ENCODE results near the gene LRRC2. TPM values are rescaled to one million over a fixed set of nuclear protein-coding genes. Genes with fewer than 3 reads are reported as not detected.

The LRRC2 gene
- total and polyA plus RNA-seq, 9 of the 15 experiments (the other 6 are each of a cell fraction or from before 2014, with no cell fraction given) = 0.01 to 0.04 (median 0.03) TPM; not detected in 5

DNA sequence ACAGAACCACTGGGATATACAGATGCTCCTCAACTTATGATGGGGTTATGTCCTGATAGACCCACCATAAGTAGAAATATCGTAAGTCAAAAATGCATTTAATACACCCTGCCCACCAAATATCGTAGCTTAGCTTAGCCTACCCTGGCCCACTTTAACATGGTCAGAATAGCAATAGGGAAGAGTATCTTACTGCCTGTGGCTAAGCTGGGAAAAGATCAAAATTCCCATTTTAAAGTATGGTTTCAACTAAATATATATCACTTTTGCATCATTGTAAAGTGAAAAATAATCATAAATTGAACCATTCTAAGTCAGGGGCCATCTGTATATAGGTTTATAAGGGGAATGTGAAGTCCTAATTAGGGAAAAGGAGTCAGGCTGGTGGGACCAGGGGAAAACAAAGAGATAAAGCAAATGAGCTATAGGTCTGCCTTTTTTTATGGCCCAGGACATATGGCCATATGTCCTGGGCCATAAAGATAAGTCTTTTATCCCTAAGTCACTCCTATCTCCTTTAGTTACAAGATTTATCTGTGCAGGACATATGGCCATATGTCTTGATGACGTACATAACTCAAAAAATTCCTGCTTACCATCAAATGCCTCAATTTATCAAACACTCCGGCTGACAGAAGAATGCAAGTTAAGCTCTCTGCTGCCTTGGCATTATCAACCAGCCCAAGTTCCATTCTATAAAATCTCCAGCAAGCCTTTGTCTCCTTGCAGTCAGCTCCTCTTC lies 57.1 kb downstream of the LRRC2 start (continued):
- TF ChIP-seq NFXL1 (CRISPR knock-in tag; IDR thresholded peaks at IDR 0.05) = peak; percentile 1; the same call in 1 of the 2 replicates
- no peak for TF ChIP-seq BRD9 (IDR thresholded peaks at IDR 0.05; ENCODE audit: low read depth, partially characterized antibody)
- TF ChIP-seq CLOCK (CRISPR knock-in tag; IDR thresholded peaks at IDR 0.05; ENCODE audit: borderline replicate concordance) = no peak
- TF ChIP-seq CREB3L1 (IDR thresholded peaks at IDR 0.05; ENCODE audit: borderline replicate concordance, low read depth) = peak; percentile 62; the same call in 1 of the 2 replicates
- no peak for TF ChIP-seq TCF7 (IDR thresholded peaks at IDR 0.05; ENCODE audit: borderline replicate concordance)
- peak; percentile 67 for TF ChIP-seq JUN (IDR thresholded peaks at IDR 0.05; ENCODE audit: borderline replicate concordance, low read depth, low read length)
- no peak for TF ChIP-seq JUN (CRISPR knock-in tag; IDR thresholded peaks at IDR 0.05; ENCODE audit: borderline replicate concordance)
- TF ChIP-seq TBP (optimal IDR thresholded peaks at IDR 0.05; ENCODE audit: low read depth, low read length) = no peak
- peak; percentile 69; the same call in 1 of the 2 replicates for TF ChIP-seq THRB (CRISPR knock-in tag; conservative IDR thresholded peaks at IDR 0.05)
- TF ChIP-seq CBFB (CRISPR knock-in tag; IDR thresholded peaks at IDR 0.05) = no peak
- TF ChIP-seq PURB (CRISPR knock-in tag; IDR thresholded peaks at IDR 0.05; ENCODE audit: low read depth) = no peak
- peak; percentile 34; the same call in 1 of the 2 replicates for TF ChIP-seq ZNF696 (CRISPR knock-in tag; conservative IDR thresholded peaks at IDR 0.05)
- peak; percentile 84; the same call in 1 of the 2 replicates for TF ChIP-seq MXI1 (IDR thresholded peaks at IDR 0.05; ENCODE audit: low read depth, low read length)
- TF ChIP-seq RBM14 (IDR thresholded peaks at IDR 0.05; ENCODE audit: borderline replicate concordance, insufficient read depth, low read depth, low read length) = no peak
